ENCODE results near the gene SPTLC3.

DNA sequence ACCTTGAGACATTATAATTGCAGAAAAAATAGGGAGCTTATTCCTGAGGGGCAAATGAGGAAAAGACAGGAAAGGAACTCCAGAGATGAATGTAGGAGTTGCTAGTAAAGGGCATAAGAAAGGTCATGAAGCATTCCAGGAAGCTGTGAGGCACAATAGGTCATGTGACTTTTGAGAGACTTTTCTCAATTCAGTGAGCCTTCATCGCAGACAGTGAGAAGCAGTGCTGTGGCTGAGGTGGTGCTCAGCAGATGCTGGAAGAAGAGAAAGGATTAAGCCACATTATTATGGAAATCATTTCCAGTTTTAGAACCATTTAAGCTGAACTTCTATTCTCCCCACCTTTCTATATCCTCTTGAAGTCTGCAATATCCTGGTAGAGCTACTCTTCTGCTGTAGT, 4.1 kb downstream of the SPTLC3 start:
- TF ChIP-seq CTCF (IDR thresholded peaks at IDR 0.05), result no peak
- TF ChIP-seq POLR2A (IDR thresholded peaks at IDR 0.05), result no peak

Data from adrenal gland (tissue), 5 donors.